Measurements from ENCODE around the gene SEPTIN10.
"Not testable (repeated sequence)": the region's sequence is repeated elsewhere in the genome, so short reads cannot be mapped to it uniquely, and the experiment has no call there.

SEPTIN10 gene

DNA sequence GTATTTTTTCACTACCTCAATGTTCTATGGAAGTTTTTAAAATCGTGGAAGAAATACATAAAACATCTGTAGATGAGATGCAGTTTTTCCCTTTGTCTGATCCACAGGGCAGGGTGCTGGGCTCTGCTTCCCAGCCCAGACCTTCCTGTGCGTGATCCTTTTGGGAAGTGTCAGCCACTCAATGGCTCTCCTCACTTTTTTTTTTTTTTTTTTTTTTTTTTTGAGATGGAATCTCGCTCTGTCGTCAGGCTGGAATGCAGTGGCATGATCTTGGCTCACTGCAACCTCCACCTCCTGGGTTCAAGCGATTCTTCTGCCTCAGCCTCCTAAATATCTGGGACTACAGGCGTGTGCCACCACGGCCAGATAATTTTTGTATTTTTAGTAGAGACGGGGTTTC, 33.2 kb upstream of the SEPTIN10 start:
- Histone ChIP-seq H3K79me2 (ENCODE audit: control insufficient read depth, insufficient read depth, low read length, unreplicated experiment) (no peaks in the 10 kb centered on the region), H2AFZ (ENCODE audit: low read length, unreplicated experiment) (no peak overlapping the region), H3K4me3 (ENCODE audit: low read depth, low read length) (no peak overlapping the region), H3K27ac (ENCODE audit: low read depth, low read length) (no peak overlapping the region), H3K27me3 (ENCODE audit: insufficient read depth, low read length) (no peaks in the 10 kb centered on the region), H3K4me1 (ENCODE audit: control insufficient read depth, insufficient read depth, low read length, unreplicated experiment) (peaks cover 23% of the 10 kb centered on the region), H3K36me3 (ENCODE audit: insufficient read depth, low read length) (no peaks in the 10 kb centered on the region)

DNA sequence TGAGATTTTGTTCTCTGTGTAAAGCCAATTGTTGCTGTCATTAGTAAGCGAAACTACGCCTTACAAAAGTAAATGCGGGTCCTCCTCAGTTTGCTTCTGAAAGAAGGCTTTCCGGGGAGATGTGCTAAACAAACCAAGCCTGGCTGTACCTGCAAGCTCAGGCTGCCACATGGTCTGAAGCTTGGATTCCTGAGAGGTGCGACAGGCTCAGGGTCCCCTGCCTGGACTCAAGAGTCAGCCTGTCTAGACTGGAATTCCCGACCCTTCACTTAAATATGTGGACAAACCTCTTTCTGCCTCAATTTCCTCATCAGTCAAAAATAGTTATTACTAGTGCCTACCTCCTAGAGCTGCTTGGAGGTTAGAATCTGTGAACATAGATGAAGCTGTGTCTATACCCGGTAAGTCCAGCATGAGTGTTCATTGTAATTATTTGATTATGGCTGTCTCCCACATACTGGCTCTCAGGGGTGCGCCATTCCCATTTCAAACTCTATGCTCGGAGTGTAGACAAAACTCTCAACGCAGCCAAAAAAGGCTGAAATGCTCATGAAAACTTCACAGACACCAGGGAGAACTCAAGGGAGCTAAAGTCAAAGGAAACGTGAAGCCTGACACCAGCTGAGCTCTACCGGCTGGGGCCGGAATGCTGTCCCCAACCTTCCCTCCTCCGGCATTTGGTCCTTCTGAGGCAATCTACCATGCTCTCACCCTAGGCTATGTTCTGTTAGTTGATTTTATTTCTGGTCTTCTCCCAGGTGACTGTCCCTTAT, 31.8 kb upstream of the SEPTIN10 start:
- H3K27ac ChIP-seq (ENCODE audit: low read depth, low read length), result no peak overlapping the region
- no peak overlapping the region for H2AFZ ChIP-seq (ENCODE audit: low read length, unreplicated experiment)
- no peaks in the 10 kb centered on the region for H3K36me3 ChIP-seq (ENCODE audit: insufficient read depth, low read length)
- no peak overlapping the region for H3K4me3 ChIP-seq (ENCODE audit: low read depth, low read length)
- H3K27me3 ChIP-seq (ENCODE audit: insufficient read depth, low read length), result no peaks in the 10 kb centered on the region
- H3K79me2 ChIP-seq (ENCODE audit: control insufficient read depth, insufficient read depth, low read length, unreplicated experiment), result no peaks in the 10 kb centered on the region
- peaks cover 23% of the 10 kb centered on the region for H3K4me1 ChIP-seq (ENCODE audit: control insufficient read depth, insufficient read depth, low read length, unreplicated experiment)

DNA sequence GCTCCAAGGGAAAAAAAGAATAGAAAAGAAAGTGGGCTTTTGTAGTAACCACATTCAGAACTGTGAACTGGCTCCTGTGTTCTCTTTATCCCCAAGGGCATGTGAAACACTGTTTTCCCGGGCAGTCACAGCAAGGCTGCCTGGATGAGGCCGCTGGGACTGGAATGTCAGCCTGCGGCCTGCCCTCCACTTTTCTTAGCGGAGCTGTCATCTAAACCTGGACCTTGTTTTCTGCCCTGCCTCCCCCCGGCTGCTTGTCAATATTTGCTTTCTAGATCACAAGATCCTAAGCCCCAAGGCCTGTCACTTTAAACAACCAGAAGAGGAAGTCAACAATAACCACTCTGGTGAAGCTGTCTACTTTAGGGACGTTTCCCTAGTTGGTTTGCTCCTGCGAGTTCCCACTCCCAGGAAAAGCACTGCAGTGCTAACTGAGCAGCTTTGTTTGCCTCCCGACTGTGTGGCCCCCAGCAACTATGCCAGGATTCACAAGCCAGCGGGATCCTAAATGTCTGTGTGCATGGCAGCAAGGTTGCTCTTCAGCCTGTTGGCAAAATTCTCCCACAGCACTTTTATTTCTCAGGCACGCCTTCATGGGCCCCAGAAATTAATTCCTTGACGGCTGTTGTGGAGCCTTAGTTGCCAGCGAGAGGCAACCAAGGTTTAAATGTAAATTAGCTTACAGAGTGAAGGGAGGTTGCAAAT, 31.0 kb upstream of the SEPTIN10 start:
- Histone ChIP-seq H3K4me1 (ENCODE audit: control insufficient read depth, insufficient read depth, low read length, unreplicated experiment) (peaks cover 23% of the 10 kb centered on the region), H3K79me2 (ENCODE audit: control insufficient read depth, insufficient read depth, low read length, unreplicated experiment) (no peaks in the 10 kb centered on the region), H3K27ac (ENCODE audit: low read depth, low read length) (no peak overlapping the region), H3K36me3 (ENCODE audit: insufficient read depth, low read length) (no peaks in the 10 kb centered on the region), H3K27me3 (ENCODE audit: insufficient read depth, low read length) (no peaks in the 10 kb centered on the region), H3K4me3 (ENCODE audit: low read depth, low read length) (no peak overlapping the region), H2AFZ (ENCODE audit: low read length, unreplicated experiment) (peak overlapping the region; percentile 34)

DNA sequence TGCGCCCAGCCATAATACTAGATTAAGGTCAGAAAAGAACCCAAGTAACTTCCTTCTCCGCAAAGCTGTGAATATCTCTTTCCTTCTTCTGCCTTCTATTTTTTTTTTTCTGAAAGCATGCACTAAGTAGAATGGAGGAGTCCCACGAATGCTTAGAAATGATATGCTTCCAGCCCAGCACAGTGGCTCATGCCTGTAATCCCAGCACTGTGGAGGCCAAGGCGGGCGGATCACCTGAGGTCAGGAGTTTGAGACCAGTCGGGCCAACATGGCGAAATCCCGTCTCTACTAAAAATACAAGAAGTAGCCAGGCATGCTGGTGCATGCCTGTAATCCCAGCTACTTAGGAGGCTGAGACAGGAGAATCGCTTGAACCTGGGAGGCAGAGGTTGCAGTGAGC, 26.2 kb upstream of the SEPTIN10 start:
- not testable (repeated sequence) for H3K36me3 ChIP-seq (ENCODE audit: insufficient read depth, low read length); H2AFZ ChIP-seq (ENCODE audit: low read length, unreplicated experiment); H3K79me2 ChIP-seq (ENCODE audit: control insufficient read depth, insufficient read depth, low read length, unreplicated experiment); H3K4me3 ChIP-seq (ENCODE audit: low read depth, low read length); H3K27ac ChIP-seq (ENCODE audit: low read depth, low read length); H3K27me3 ChIP-seq (ENCODE audit: insufficient read depth, low read length)
- H3K4me1 ChIP-seq (ENCODE audit: control insufficient read depth, insufficient read depth, low read length, unreplicated experiment), result peaks cover 33% of the 10 kb centered on the region

DNA sequence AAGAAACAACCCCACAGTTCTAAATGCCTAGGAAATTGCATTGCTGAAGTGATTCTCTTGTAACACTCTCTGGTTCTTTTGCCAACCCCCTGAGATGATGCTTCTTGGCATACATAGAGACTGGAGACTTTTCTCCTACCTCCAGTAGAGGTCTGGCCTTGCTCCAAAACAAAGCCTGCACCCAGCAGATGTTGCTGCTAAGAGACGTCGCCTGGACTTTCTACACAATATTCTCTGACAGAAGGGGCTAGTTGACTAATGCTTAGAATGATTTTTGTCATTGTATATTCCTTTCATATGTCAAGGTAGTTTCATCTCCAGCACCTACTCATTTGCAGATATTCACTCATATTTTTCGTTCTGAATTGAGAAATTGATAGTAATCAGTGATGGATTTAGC, 25.0 kb upstream of the SEPTIN10 start:
- Histone ChIP-seq H3K27ac (ENCODE audit: low read depth, low read length) (no peak overlapping the region), H3K27me3 (ENCODE audit: insufficient read depth, low read length) (no peaks in the 10 kb centered on the region), H3K36me3 (ENCODE audit: insufficient read depth, low read length) (no peaks in the 10 kb centered on the region), H3K79me2 (ENCODE audit: control insufficient read depth, insufficient read depth, low read length, unreplicated experiment) (no peaks in the 10 kb centered on the region), H2AFZ (ENCODE audit: low read length, unreplicated experiment) (no peak overlapping the region), H3K4me1 (ENCODE audit: control insufficient read depth, insufficient read depth, low read length, unreplicated experiment) (peaks cover 25% of the 10 kb centered on the region), H3K4me3 (ENCODE audit: low read depth, low read length) (no peak overlapping the region)

DNA sequence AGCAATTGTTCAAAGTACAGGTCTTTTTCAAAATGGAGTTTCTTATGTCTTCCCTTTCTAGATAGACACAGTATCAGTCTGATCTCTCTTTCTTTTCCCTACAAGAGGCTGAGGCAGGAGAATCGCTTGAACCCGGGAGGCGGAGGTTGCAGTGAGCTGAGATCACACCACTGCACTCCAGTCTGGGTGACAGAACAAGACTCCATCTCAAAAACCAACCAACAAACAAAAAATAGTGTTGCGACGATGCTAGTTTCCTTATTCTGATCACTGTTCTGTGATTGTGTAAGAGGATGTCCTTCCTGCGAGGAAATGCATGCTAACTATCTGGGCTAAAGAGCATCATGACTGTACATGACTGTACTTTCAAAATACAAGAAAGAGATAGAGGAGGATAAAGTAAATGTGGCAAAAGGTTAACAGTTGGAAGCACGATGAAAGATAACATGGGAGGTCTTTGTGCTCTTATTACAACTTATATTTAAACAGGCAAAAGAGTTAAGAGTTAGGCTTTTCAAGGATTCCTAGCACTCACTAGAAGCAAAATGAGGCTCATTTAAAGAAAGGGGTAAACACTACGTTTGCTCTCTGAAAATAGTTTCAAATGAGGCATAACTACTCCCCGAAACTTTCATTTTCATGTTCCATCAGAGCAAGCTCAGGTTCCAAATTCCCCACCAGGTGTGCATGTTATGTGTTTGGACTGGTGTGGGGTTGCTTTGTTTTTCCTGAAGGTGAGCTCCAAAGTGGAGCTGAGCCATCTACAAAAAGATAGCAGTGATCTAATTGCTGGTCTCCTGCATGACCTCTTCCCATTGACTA, 24.2 kb upstream of the SEPTIN10 start:
- Histone ChIP-seq H3K4me3 (ENCODE audit: low read depth, low read length) (peak overlapping the region; percentile 24; the same call in 1 of the 2 replicates), H3K79me2 (ENCODE audit: control insufficient read depth, insufficient read depth, low read length, unreplicated experiment) (no peaks in the 10 kb centered on the region), H3K36me3 (ENCODE audit: insufficient read depth, low read length) (no peaks in the 10 kb centered on the region), H3K4me1 (ENCODE audit: control insufficient read depth, insufficient read depth, low read length, unreplicated experiment) (peaks cover 25% of the 10 kb centered on the region), H3K27me3 (ENCODE audit: insufficient read depth, low read length) (no peaks in the 10 kb centered on the region), H3K27ac (ENCODE audit: low read depth, low read length) (peak overlapping the region; percentile 44), H2AFZ (ENCODE audit: low read length, unreplicated experiment) (peak overlapping the region; percentile 39)

DNA sequence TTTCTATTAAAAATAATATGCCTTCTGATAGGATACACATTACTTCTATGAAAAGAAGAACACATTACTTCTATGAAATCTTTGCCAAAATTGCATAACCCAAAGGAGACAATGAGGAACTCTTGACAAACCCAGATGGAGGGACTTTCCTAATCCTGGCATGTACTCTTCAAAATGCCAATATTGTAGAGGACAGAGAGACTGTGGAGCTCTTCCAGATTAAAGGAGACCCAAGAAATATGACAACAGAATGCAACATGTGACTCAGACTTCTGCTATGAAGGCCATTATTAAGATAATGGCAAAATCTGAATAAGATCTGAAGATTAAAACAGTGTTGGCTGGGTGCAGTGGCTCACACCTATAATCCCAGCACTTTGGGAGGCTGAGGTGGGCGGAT, 22.6 kb upstream of the SEPTIN10 start:
- H3K4me3 ChIP-seq (ENCODE audit: low read depth, low read length), result no peak overlapping the region
- peak overlapping the region; percentile 41 for H3K27ac ChIP-seq (ENCODE audit: low read depth, low read length)
- peak overlapping the region; percentile 60 for H2AFZ ChIP-seq (ENCODE audit: low read length, unreplicated experiment)
- H3K36me3 ChIP-seq (ENCODE audit: insufficient read depth, low read length), result no peaks in the 10 kb centered on the region
- H3K79me2 ChIP-seq (ENCODE audit: control insufficient read depth, insufficient read depth, low read length, unreplicated experiment), result no peaks in the 10 kb centered on the region
- H3K4me1 ChIP-seq (ENCODE audit: control insufficient read depth, insufficient read depth, low read length, unreplicated experiment), result peaks cover 29% of the 10 kb centered on the region
- H3K27me3 ChIP-seq (ENCODE audit: insufficient read depth, low read length), result no peaks in the 10 kb centered on the region

DNA sequence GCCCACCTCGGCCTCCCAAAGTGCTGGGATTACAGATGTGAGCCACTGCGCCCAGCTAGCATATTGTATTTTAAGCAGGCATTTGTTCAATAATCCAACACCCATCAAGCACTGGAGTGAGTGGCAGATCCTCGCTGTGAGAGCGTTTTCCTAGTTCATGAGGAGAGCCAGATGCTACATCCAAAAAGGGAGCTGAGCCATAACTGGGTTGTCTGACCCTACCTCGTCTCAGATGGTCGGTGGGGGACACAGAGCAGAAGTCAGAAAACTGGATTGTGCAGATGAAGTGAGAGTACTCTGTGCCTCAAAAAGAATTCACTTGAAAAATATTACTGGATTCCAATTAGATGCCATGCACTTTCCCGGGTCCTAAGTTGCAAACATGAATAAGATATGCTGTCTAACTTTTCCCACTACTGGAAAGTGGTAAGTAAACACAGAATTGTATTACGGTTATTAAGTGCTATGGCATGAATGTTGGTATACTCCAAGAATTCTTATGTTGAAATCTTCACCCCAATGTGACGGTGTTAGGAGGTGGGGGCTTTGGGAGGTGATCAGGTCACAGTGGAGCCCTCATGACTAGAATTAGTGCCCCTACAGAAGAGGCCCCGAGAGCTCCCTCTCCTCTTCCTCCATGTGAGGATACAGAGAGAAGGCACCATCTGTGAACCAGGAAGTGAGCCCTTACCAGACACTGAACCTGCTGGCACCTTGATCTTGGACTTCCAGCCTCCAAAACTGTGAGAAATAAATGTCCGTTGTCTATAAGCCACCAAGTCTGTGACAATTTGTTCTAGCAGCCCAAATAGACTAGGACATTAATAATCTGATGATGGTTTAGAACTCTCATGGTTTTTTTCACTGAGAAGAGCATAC, 21.9 kb upstream of the SEPTIN10 start:
- Histone ChIP-seq H3K79me2 (ENCODE audit: control insufficient read depth, insufficient read depth, low read length, unreplicated experiment) (no peaks in the 10 kb centered on the region), H3K27ac (ENCODE audit: low read depth, low read length) (peak overlapping the region; percentile 41), H3K36me3 (ENCODE audit: insufficient read depth, low read length) (no peaks in the 10 kb centered on the region), H2AFZ (ENCODE audit: low read length, unreplicated experiment) (peak overlapping the region; percentile 60), H3K4me1 (ENCODE audit: control insufficient read depth, insufficient read depth, low read length, unreplicated experiment) (peaks cover 29% of the 10 kb centered on the region), H3K27me3 (ENCODE audit: insufficient read depth, low read length) (no peaks in the 10 kb centered on the region), H3K4me3 (ENCODE audit: low read depth, low read length) (no peak overlapping the region)

DNA sequence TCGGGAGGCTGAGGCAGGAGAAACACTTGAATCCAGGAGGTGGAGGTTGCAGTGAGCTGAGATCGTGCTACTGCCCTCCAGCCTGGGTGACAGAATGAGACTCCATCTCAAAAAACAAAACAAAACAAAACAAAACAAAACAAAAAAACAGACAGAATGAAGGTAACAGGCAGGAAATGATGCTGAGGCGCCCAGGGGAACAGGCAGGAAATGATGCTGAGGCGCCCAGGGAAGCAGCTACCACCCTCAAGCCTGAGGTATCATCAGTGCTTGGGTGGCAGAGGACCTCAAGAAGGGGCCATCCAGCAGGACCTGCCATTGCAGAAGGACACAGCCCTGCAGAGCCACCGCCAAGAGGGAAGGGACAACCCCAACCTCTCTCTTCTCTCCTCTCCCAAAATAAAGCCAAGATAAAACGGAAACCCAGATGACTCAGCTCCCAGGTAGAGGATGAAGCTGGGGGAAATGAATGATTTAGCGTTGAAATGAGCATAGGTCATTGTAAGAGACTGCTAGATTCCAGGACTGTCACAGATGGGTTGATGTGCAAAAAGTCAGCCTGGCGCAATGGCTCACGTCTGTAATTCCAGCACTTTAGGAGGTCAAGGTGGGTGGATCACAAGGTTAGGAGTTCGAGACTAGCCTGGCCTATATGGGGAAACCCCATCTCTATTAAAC, 19.7 kb upstream of the SEPTIN10 start:
- Histone ChIP-seq H3K27me3 (ENCODE audit: insufficient read depth, low read length) (no peaks in the 10 kb centered on the region), H3K4me1 (ENCODE audit: control insufficient read depth, insufficient read depth, low read length, unreplicated experiment) (peaks cover 26% of the 10 kb centered on the region), H3K79me2 (ENCODE audit: control insufficient read depth, insufficient read depth, low read length, unreplicated experiment) (no peaks in the 10 kb centered on the region), H2AFZ (ENCODE audit: low read length, unreplicated experiment) (no peak overlapping the region), H3K27ac (ENCODE audit: low read depth, low read length) (no peak overlapping the region), H3K4me3 (ENCODE audit: low read depth, low read length) (no peak overlapping the region), H3K36me3 (ENCODE audit: insufficient read depth, low read length) (no peaks in the 10 kb centered on the region)
